GM23248 (cell line): ENCODE data around the gene SPATS2. TPM values are rescaled to one million over a fixed set of nuclear protein-coding genes. Genes with fewer than 3 reads are reported as not detected.

Experiments used
- DNase-seq: peaks from one replicate; pipeline ENCODE4 v3.0.0-alpha.2; 2015
- H2AFZ ChIP-seq: fragments of 200-600 bp; sonication (generic); 2 replicates; pipeline ENCODE4 v1.6.1; 2016; ENCODE audit warnings: antibody characterized with exemption
- H3F3A ChIP-seq: fragments of 200-600 bp; sonication (generic); 2 replicates; pipeline ENCODE4 v1.6.1; 2016; ENCODE audit warnings: mild to moderate bottlenecking, antibody characterized with exemption, mixed run types; ENCODE audit not compliant: insufficient read depth
- H3K27ac ChIP-seq: fragments of 200-600 bp; sonication (generic); 2 replicates; pipeline ENCODE4 v1.5.1; 2016; ENCODE audit warnings: mild to moderate bottlenecking
- H3K27me3 ChIP-seq: fragments of 200-600 bp; sonication (generic); replicated peaks from 2 replicates; pipeline ENCODE4 v1.6.1; 2016; ENCODE audit warnings: mild to moderate bottlenecking; ENCODE audit not compliant: insufficient read depth
- H3K36me3 ChIP-seq: fragments of 200-600 bp; sonication (generic); 2 replicates; pipeline ENCODE4 v1.6.1; 2016; ENCODE audit warnings: low read depth, mild to moderate bottlenecking
- H3K4me1 ChIP-seq: fragments of 200-600 bp; sonication (generic); 2 replicates; pipeline ENCODE4 v1.6.1; 2016; ENCODE audit warnings: mild to moderate bottlenecking; ENCODE audit not compliant: insufficient read depth
- H3K4me2 ChIP-seq: fragments of 200-600 bp; sonication (generic); one replicate; pipeline ENCODE4 v1.6.1; 2016; ENCODE audit warnings: mild to moderate bottlenecking; ENCODE audit not compliant: unreplicated experiment
- H3K4me3 ChIP-seq: fragments of 200-600 bp; sonication (generic); 2 replicates; pipeline ENCODE4 v1.5.1; 2016; ENCODE audit warnings: mild to moderate bottlenecking
- H3K79me2 ChIP-seq: fragments of 200-600 bp; sonication (generic); 2 replicates; pipeline ENCODE4 v1.6.1; 2016; ENCODE audit warnings: mild to moderate bottlenecking; ENCODE audit not compliant: insufficient read depth
- H3K9ac ChIP-seq: fragments of 200-600 bp; sonication (generic); 2 replicates; pipeline ENCODE4 v1.6.1; 2016; ENCODE audit warnings: mild to moderate bottlenecking
- H3K9me2 ChIP-seq: fragments of 200-600 bp; sonication (generic); 2 replicates; pipeline ENCODE4 v1.6.1; 2016; ENCODE audit warnings: mixed run types, mild to moderate bottlenecking, moderate library complexity; ENCODE audit not compliant: insufficient read depth
- H3K9me3 ChIP-seq: fragments of 200-600 bp; sonication (generic); one replicate; pipeline ENCODE4 v1.6.1; 2017; ENCODE audit warnings: low read depth
- H4K20me1 ChIP-seq: fragments of 200-600 bp; sonication (generic); 2 replicates; pipeline ENCODE4 v1.6.0; 2016; ENCODE audit not compliant: insufficient read depth
- EZH2 ChIP-seq: fragments of 200-600 bp; sonication (generic); IDR thresholded peaks from 2 replicates; pipeline ENCODE4 v1.6.1; 2018; ENCODE audit warnings: antibody characterized with exemption, mild to moderate bottlenecking; ENCODE audit not compliant: insufficient read depth, poor library complexity, severe bottlenecking
- EZH2phosphoT487 ChIP-seq: fragments of 200-600 bp; sonication (generic); IDR thresholded peaks from 2 replicates; pipeline ENCODE4 v1.6.1; 2018; ENCODE audit warnings: antibody characterized with exemption, moderate library complexity, mild to moderate bottlenecking, low read depth; ENCODE audit not compliant: insufficient read depth
- WGBS, 2 experiments: methylation state at CpG; one replicate each; pipeline ENCODE4 v1.1.6; 2015 to 2017; ENCODE audit warnings: low lambda C conversion rate in 2 of 2, low coverage in 1 of 2; ENCODE audit errors: missing lambda C conversion rate in 2 of 2; 5-methylcytosine and 5-hydroxymethylcytosine counted together
- in situ Hi-C: fragments of 300-500 bp; cut with MboI; formaldehyde crosslinking; loops from 2 replicates; pipeline ENCODE4 v1.15.0; 2020
- polyA plus RNA-seq: library from polyadenylated mRNA; unstranded; fragments of >200 nt; fragmentation: Nextera tagmentation; extraction: Ambion mirVana; gene quantifications from 2 replicates; pipeline ENCODE4 v1.2.1, GENCODE V29; 2016
- total RNA-seq: library from RNA; depleted of rRNA; stranded (reverse); fragments of >200 nt; shearing (Covaris generic); gene quantifications from 2 replicates; pipeline ENCODE4 v1.2.3, GENCODE V29; 2014

Gene SPATS2
- total and polyA plus RNA-seq, 2 experiments from 2014 or later: 22.3 to 25.0 TPM

DNA sequence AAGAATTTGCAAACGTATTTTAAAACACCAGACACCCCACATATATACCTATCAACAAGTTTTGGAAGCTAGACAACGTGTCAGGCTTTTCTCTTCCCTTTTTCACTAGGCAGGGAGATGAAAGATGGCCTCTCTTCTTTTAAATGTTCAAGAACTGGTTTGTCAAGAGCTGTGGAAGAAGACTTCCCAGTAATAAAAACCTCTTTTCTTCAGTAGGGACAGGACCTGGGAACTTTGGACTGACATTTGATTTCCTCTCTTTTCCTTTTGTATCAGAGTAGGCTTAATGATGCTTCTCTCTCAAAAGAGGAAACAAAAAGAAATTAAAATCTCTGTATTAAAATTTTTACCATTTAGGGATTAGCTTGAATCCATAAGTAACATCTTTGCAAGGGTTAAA lies 49.6 kb downstream of the SPATS2 start:
- Histone ChIP-seq H3K4me1 (0 out of 2 replicates have a peak, but pooled peaks cover 3% of the 10 kb centered on the region), H3K9me3 (no peaks in the 10 kb centered on the region), H3K4me2 (no peak overlapping the region), H4K20me1 (no peaks in the 10 kb centered on the region), H3F3A (no peaks in the 10 kb centered on the region), H3K4me3 (no peak overlapping the region), H3K36me3 (no peaks in the 10 kb centered on the region), H3K79me2 (peaks cover 34% of the 10 kb centered on the region; the same call in 1 of the 2 replicates), H2AFZ (no peak overlapping the region), H3K27me3 (no peaks in the 10 kb centered on the region), H3K9me2 (no peaks in the 10 kb centered on the region), H3K27ac (no peak overlapping the region), H3K9ac (no peak overlapping the region)
- in situ Hi-C loops: no loop called here
- TF ChIP-seq EZH2: no peak
- TF ChIP-seq EZH2phosphoT487: no peak
- WGBS, 2 experiments: 68 to 88% methylated on average over 2 of the region's 2 CpGs
- no peak for DNase-seq

DNA sequence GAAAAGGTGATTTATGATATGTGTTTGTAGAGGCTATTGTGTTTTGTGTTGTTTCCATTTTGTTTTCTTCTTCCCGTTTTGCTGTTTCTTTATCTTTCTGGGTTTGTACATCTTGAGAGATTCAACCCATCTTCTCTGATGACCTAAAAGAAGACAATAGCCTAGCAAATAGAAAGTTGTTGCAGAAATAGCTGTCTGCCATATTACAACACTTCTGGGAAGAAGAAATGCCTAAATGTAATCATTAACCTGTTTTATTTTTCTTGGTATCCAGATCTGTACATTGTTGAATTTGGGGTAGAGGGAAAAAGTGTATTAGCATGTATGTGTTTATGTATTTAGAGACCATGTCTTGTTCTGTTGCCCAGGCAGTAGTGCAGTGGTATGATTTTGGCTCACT lies 50.3 kb downstream of the SPATS2 start:
- 0 out of 2 replicates have a peak, but pooled peaks cover 3% of the 10 kb centered on the region for H3K4me1 ChIP-seq
- H3K4me2 ChIP-seq: no peak overlapping the region
- no peak for DNase-seq
- no peak for TF ChIP-seq EZH2phosphoT487
- no peak for TF ChIP-seq EZH2
- H3K9ac ChIP-seq: no peak overlapping the region
- no peaks in the 10 kb centered on the region for H3K27me3 ChIP-seq
- no peaks in the 10 kb centered on the region for H3K9me3 ChIP-seq
- no peaks in the 10 kb centered on the region for H3K36me3 ChIP-seq
- H3K27ac ChIP-seq: no peak overlapping the region
- H3K79me2 ChIP-seq: peaks cover 34% of the 10 kb centered on the region; the same call in 1 of the 2 replicates
- no peaks in the 10 kb centered on the region for H3F3A ChIP-seq
- in situ Hi-C loops: no loop called here
- H2AFZ ChIP-seq: no peak overlapping the region
- H3K9me2 ChIP-seq: no peaks in the 10 kb centered on the region
- WGBS, 2 experiments: 58 to 68% methylated on average over 1 of the region's 1 CpG
- H4K20me1 ChIP-seq: no peaks in the 10 kb centered on the region
- no peak overlapping the region for H3K4me3 ChIP-seq

DNA sequence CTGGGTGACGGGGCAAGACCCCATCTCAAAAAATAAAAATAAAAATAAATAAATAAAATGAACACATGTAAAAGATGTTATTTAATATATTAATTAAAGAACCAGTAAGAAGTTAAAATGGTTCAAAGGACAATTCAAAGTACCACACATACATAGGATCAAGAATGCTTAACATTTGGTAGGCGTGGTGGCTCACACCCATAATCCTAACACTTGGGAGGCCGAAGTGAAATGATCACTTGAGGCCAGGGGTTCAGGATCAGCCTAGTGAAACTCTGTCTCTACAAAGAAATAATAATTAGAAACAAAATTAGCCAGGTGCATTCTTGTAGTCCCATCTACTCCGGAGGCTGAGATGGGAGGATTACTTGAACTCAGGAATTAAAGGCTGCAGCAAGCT lies 53.3 kb downstream of the SPATS2 start:
- H3K9me2 ChIP-seq: no peaks in the 10 kb centered on the region
- no peak for DNase-seq
- 98% methylated on average over 4 of the region's 4 CpGs for WGBS, 2 experiments
- H3K27me3 ChIP-seq: no peaks in the 10 kb centered on the region
- H3K4me3 ChIP-seq: no peak overlapping the region
- H3K4me1 ChIP-seq: no peaks in the 10 kb centered on the region
- H3K27ac ChIP-seq: no peak overlapping the region
- no peaks in the 10 kb centered on the region for H3F3A ChIP-seq
- no peak overlapping the region for H3K9ac ChIP-seq
- H3K9me3 ChIP-seq: no peaks in the 10 kb centered on the region
- H3K4me2 ChIP-seq: no peak overlapping the region
- in situ Hi-C loops: no loop called here
- peaks cover 40% of the 10 kb centered on the region for H3K79me2 ChIP-seq
- H4K20me1 ChIP-seq: no peaks in the 10 kb centered on the region
- no peak overlapping the region for H2AFZ ChIP-seq
- TF ChIP-seq EZH2 (no peak), EZH2phosphoT487 (no peak)
- H3K36me3 ChIP-seq: no peaks in the 10 kb centered on the region

DNA sequence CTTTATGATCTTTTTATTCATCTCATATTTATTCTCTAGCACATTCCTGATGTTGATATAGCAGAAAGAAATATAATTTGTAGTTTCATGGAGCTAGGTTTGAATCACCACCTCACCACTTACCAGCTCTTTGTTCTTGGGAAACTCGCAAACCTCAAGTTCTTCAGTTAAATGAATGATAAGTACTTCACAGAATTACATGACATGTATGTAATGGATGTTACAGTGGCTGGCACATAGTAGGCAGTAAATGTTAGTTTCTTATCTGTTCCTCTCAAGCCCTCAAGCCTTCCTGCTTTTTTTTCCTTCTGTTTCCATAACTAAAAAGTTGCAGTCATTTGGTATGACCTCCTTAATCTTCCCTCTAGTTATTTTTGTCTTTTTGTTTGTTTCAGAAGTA lies 54.9 kb downstream of the SPATS2 start:
- WGBS, 2 experiments: 97 to 100% methylated on average over 1 of the region's 1 CpG
- no peaks in the 10 kb centered on the region for H3K36me3 ChIP-seq
- H3K79me2 ChIP-seq: peaks cover 43% of the 10 kb centered on the region
- H3K4me2 ChIP-seq: no peak overlapping the region
- in situ Hi-C loops: no loop called here
- H4K20me1 ChIP-seq: no peaks in the 10 kb centered on the region
- H3K9ac ChIP-seq: no peak overlapping the region
- H3K9me2 ChIP-seq: no peaks in the 10 kb centered on the region
- no peaks in the 10 kb centered on the region for H3K4me1 ChIP-seq
- no peak overlapping the region for H2AFZ ChIP-seq
- no peaks in the 10 kb centered on the region for H3K9me3 ChIP-seq
- TF ChIP-seq EZH2phosphoT487 (no peak), EZH2 (no peak)
- H3K4me3 ChIP-seq: no peak overlapping the region
- H3K27ac ChIP-seq: no peak overlapping the region
- no peaks in the 10 kb centered on the region for H3F3A ChIP-seq
- no peak for DNase-seq
- no peaks in the 10 kb centered on the region for H3K27me3 ChIP-seq

DNA sequence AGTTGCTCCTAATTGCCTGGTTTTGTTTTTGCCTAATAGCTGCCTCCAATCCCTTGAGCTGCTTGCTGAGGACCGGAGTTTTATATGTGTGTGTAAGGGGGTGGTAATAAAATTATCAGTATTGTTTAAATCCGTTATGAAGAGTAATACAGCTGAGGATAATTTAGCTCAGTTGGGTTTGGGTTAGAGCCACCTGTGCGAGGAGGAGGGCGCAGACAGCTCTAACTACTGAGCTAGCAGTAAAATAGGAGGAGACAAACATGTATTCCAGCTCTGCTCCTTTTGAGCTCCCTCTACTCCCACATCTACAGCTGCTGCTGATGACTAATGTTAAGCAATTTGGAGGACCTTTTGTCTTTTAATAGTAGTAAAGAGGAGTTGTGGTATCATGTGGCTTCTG lies 61.5 kb downstream of the SPATS2 start:
- Histone ChIP-seq H3F3A (peaks cover 10% of the 10 kb centered on the region), H3K4me2 (peak overlapping the region; percentile 66), H3K4me3 (peak overlapping the region; percentile 21; the same call in 1 of the 2 replicates), H3K27me3 (no peaks in the 10 kb centered on the region), H2AFZ (no peak overlapping the region), H3K36me3 (no peaks in the 10 kb centered on the region), H3K9ac (0 out of 2 replicates have a peak overlapping the region, but pooled peaks have one; percentile 15), H3K27ac (0 out of 2 replicates have a peak overlapping the region, but pooled peaks have one; percentile 16), H3K4me1 (peaks cover 13% of the 10 kb centered on the region), H3K9me3 (no peaks in the 10 kb centered on the region), H3K79me2 (peaks cover 42% of the 10 kb centered on the region), H3K9me2 (no peaks in the 10 kb centered on the region), H4K20me1 (no peaks in the 10 kb centered on the region)
- in situ Hi-C loops: no loop called here
- peak; percentile 75 for DNase-seq
- WGBS, 2 experiments: 28 to 29% methylated on average over 4 of the region's 4 CpGs
- TF ChIP-seq EZH2: no peak
- TF ChIP-seq EZH2phosphoT487: no peak
